ENCODE data around the gene FBLN1.

Gene FBLN1

DNA sequence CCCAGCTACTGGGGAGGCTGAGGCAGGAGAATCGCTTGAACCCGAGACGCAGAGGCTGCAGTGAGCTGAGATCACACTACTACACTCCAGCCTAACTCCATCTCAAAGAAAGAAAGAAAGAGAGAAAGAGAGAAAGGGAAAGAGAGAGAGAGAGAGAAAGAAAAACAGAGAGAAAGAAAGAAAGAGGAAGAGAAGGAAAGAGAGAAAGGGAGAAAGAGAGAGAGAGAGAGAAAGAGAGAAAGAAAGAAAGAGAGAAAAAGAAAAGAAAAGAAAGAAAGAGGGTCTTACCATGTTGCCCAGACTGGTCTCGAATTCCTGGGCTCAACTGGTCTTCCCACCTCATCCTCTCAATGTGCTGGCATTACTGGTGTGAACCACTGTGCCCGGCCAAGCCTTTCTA, 22.3 kb downstream of the FBLN1 start:
- no peak for TF ChIP-seq MYC (IDR thresholded peaks at IDR 0.05; ENCODE audit: low read depth, low read length)
- TF ChIP-seq, protein P1, sequence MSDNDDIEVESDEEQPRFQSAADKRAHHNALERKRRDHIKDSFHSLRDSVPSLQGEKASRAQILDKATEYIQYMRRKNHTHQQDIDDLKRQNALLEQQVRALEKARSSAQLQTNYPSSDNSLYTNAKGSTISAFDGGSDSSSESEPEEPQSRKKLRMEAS (IDR thresholded peaks at IDR 0.05; ENCODE audit: low read depth, low read length): no peak
- no peak for TF ChIP-seq POLR2A (IDR thresholded peaks at IDR 0.05; ENCODE audit: extremely low read depth, insufficient read length)
- TF ChIP-seq, protein P2, sequence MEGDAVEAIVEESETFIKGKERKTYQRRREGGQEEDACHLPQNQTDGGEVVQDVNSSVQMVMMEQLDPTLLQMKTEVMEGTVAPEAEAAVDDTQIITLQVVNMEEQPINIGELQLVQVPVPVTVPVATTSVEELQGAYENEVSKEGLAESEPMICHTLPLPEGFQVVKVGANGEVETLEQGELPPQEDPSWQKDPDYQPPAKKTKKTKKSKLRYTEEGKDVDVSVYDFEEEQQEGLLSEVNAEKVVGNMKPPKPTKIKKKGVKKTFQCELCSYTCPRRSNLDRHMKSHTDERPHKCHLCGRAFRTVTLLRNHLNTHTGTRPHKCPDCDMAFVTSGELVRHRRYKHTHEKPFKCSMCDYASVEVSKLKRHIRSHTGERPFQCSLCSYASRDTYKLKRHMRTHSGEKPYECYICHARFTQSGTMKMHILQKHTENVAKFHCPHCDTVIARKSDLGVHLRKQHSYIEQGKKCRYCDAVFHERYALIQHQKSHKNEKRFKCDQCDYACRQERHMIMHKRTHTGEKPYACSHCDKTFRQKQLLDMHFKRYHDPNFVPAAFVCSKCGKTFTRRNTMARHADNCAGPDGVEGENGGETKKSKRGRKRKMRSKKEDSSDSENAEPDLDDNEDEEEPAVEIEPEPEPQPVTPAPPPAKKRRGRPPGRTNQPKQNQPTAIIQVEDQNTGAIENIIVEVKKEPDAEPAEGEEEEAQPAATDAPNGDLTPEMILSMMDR (IDR thresholded peaks at IDR 0.05; ENCODE audit: low read depth, low read length): no peak
- H3K4me3 ChIP-seq (ENCODE audit: low read depth, low read length): no peak overlapping the region
- DNase-seq (ENCODE audit: low read depth): no peak

DNA sequence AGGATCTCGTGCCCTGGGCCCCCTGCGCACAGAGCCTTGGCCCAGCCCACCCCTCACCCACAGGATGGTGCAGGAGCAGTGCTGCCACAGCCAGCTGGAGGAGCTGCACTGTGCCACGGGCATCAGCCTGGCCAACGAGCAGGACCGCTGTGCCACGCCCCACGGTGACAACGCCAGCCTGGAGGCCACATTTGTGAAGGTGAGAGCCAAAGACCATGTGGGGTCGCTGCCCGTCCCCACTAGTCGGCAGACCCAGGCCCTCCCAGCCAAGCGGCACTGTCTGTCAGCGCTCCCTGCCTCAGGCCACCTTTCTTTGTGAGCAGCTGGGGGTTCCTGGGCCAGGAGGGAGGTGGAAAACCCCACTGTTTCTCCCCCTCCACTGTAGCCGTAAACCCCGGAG, 22.8 kb downstream of the FBLN1 start:
- no peak for DNase-seq (ENCODE audit: low read depth)
- TF ChIP-seq MYC (IDR thresholded peaks at IDR 0.05; ENCODE audit: low read depth, low read length): no peak
- TF ChIP-seq POLR2A (IDR thresholded peaks at IDR 0.05; ENCODE audit: extremely low read depth, insufficient read length): no peak
- TF ChIP-seq, protein P2 (IDR thresholded peaks at IDR 0.05; ENCODE audit: low read depth, low read length): no peak
- TF ChIP-seq, protein P1 (IDR thresholded peaks at IDR 0.05; ENCODE audit: low read depth, low read length): no peak
- no peak overlapping the region for H3K4me3 ChIP-seq (ENCODE audit: low read depth, low read length)

DNA sequence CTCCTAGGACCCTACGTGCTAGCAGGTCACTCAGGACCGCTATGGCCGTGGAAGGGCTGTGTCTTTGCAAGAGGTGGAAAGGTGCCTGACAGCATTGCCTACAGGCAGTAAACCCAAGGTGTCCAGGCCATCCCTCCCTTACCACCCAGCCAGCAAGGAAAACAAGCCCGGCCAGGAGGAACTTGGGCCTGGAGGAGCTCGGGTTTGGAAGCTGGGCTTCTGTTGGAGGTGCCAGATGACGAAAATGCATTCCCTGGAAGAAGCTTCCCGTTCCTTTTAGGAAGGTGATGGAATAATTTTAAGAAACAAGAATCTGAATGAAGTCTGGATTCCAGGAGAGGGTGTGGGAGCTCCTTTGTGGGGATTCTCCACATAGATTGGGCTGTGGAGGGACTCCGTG, 23.6 kb downstream of the FBLN1 start:
- DNase-seq (ENCODE audit: low read depth): no peak
- TF ChIP-seq, protein P1 (IDR thresholded peaks at IDR 0.05; ENCODE audit: low read depth, low read length): no peak
- TF ChIP-seq MYC (IDR thresholded peaks at IDR 0.05; ENCODE audit: low read depth, low read length): no peak
- TF ChIP-seq, protein P2 (IDR thresholded peaks at IDR 0.05; ENCODE audit: low read depth, low read length): no peak
- TF ChIP-seq POLR2A (IDR thresholded peaks at IDR 0.05; ENCODE audit: extremely low read depth, insufficient read length): no peak
- no peak overlapping the region for H3K4me3 ChIP-seq (ENCODE audit: low read depth, low read length)

GRCh38 chr22:45526768-45527360, 24.2 kb downstream of the FBLN1 start:
- H3K4me3 ChIP-seq (ENCODE audit: low read depth, low read length): no peak overlapping the region
- TF ChIP-seq MYC (IDR thresholded peaks at IDR 0.05; ENCODE audit: low read depth, low read length): no peak
- TF ChIP-seq, protein P2 (IDR thresholded peaks at IDR 0.05; ENCODE audit: low read depth, low read length): no peak
- no peak for TF ChIP-seq POLR2A (IDR thresholded peaks at IDR 0.05; ENCODE audit: extremely low read depth, insufficient read length)
- DNase-seq (ENCODE audit: low read depth): no peak

DNA sequence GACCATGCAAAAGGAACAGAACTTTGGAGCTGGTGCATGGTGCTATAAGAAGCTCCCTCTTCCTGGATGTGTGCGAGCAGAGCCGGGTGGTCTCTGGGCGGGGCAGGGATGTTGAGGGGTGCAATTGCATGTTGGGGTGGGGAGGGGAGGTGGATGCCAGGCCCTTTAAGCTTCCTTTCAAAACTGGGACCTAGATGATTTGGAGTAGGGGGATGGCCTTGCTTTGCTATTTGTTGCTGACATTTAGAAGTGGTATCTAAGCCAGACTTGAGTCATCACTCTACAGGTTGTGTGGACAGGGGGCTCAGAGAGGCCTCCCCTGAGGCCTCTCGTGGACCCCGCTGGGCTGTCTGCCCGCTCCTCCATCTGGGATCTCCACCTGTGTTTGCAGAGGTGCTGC, 24.8 kb downstream of the FBLN1 start:
- no peak overlapping the region for H3K4me3 ChIP-seq (ENCODE audit: low read depth, low read length)
- DNase-seq (ENCODE audit: low read depth): no peak
- TF ChIP-seq MYC (IDR thresholded peaks at IDR 0.05; ENCODE audit: low read depth, low read length): no peak
- TF ChIP-seq, protein P1 (IDR thresholded peaks at IDR 0.05; ENCODE audit: low read depth, low read length): no peak
- no peak for TF ChIP-seq POLR2A (IDR thresholded peaks at IDR 0.05; ENCODE audit: extremely low read depth, insufficient read length)
- TF ChIP-seq, protein P2 (IDR thresholded peaks at IDR 0.05; ENCODE audit: low read depth, low read length): no peak

- DNase-seq (ENCODE audit: low read depth): no peak
- TF ChIP-seq POLR2A (IDR thresholded peaks at IDR 0.05; ENCODE audit: extremely low read depth, insufficient read length) (no peak), MYC (IDR thresholded peaks at IDR 0.05; ENCODE audit: low read depth, low read length) (no peak)
- TF ChIP-seq, protein P1 (IDR thresholded peaks at IDR 0.05; ENCODE audit: low read depth, low read length): no peak
- TF ChIP-seq, protein P2 (IDR thresholded peaks at IDR 0.05; ENCODE audit: low read depth, low read length): no peak
- no peak overlapping the region for H3K4me3 ChIP-seq (ENCODE audit: low read depth, low read length)
These were observed 25.4 kb downstream of the FBLN1 start for GRCh38 chr22:45528046-45528445.
